ENCODE data around the gene SLC4A8.
"Not testable (repeated sequence)": the region's sequence is repeated elsewhere in the genome, so short reads cannot be mapped to it uniquely, and the experiment has no call there.

- TF ChIP-seq CTCF, POLR2A (IDR thresholded peaks at IDR 0.05): not testable (repeated sequence)
These were observed 29.4 kb downstream of the SLC4A8 start for GRCh38 chr12:51454016-51454415.

All from esophagus squamous epithelium (tissue), 4 donors.